ENCODE results near the gene MAP2K6.

Gene MAP2K6

GRCh38 chr17:69402052-69402451, 12.4 kb upstream of the MAP2K6 start:
- no peak overlapping the region for H3K27ac ChIP-seq
- TF ChIP-seq CTCF (conservative IDR thresholded peaks at IDR 0.05) (no peak), ZFX (IDR thresholded peaks at IDR 0.05) (no peak)

- TF ChIP-seq CTCF (conservative IDR thresholded peaks at IDR 0.05) (no peak), ZFX (IDR thresholded peaks at IDR 0.05) (no peak)
- no peak overlapping the region for H3K27ac ChIP-seq
These were observed 10.1 kb upstream of the MAP2K6 start for GRCh38 chr17:69404399-69404798.

GRCh38 chr17:69405096-69405495, 9.4 kb upstream of the MAP2K6 start:
- H3K27ac ChIP-seq = no peak overlapping the region
- TF ChIP-seq CTCF (conservative IDR thresholded peaks at IDR 0.05) (no peak), ZFX (IDR thresholded peaks at IDR 0.05) (no peak)

GRCh38 chr17:69406941-69407340, 7.6 kb upstream of the MAP2K6 start:
- TF ChIP-seq CTCF (conservative IDR thresholded peaks at IDR 0.05) (no peak), ZFX (IDR thresholded peaks at IDR 0.05) (no peak)
- no peak overlapping the region for H3K27ac ChIP-seq

- H3K27ac ChIP-seq = no peak overlapping the region
These were observed 6.7 kb upstream of the MAP2K6 start for GRCh38 chr17:69407759-69408158.

GRCh38 chr17:69410671-69411070, 3.8 kb upstream of the MAP2K6 start:
- TF ChIP-seq CTCF (conservative IDR thresholded peaks at IDR 0.05) (no peak), ZFX (IDR thresholded peaks at IDR 0.05) (no peak)

More at GRCh38 chr17:69407759-69408158, 6.7 kb upstream of the MAP2K6 start:
- TF ChIP-seq CTCF (conservative IDR thresholded peaks at IDR 0.05) = no peak
- no peak for TF ChIP-seq ZFX (IDR thresholded peaks at IDR 0.05)

GRCh38 chr17:69411766-69412165, 2.7 kb upstream of the MAP2K6 start:
- TF ChIP-seq CTCF (conservative IDR thresholded peaks at IDR 0.05) (no peak), ZFX (IDR thresholded peaks at IDR 0.05) (no peak)
- H3K27ac ChIP-seq = no peak overlapping the region

More at GRCh38 chr17:69410671-69411070, 3.8 kb upstream of the MAP2K6 start:
- H3K27ac ChIP-seq = no peak overlapping the region

Measured in C4-2B (cell line).